ENCODE results near the gene KRTAP21-1. TPM values are rescaled to one million over a fixed set of nuclear protein-coding genes. Genes with fewer than 3 reads are reported as not detected.

KRTAP21-1 gene
- total RNA-seq, 1 donor from 2014 or later = not detected

GRCh38 chr21:30707409-30707808 lies 47.8 kb downstream of the KRTAP21-1 start:
- DNase-seq (ENCODE audit: low read depth) = no peak
- H3K36me3 ChIP-seq (ENCODE audit: control insufficient read depth, insufficient read depth, low read length) = no peaks in the 10 kb centered on the region
- H3K27me3 ChIP-seq (ENCODE audit: control insufficient read depth, insufficient read depth, low read length) = no peaks in the 10 kb centered on the region
- H3K4me3 ChIP-seq (ENCODE audit: low read depth, low read length) = no peak overlapping the region
- no peak for TF ChIP-seq CTCF (IDR thresholded peaks at IDR 0.05; ENCODE audit: insufficient read depth, low read length, poor library complexity, severe bottlenecking)

Other genes with a start within 250 kb of the KRTAP21-1 start
- not detected in 2 replicates for gene KRTAP19-6, start 213.6 kb downstream of the KRTAP21-1 start, total RNA-seq
- gene KRTAP19-7, start 194.1 kb downstream of the KRTAP21-1 start, total RNA-seq = not detected in 2 replicates
- gene KRTAP22-2, start 165.0 kb downstream of the KRTAP21-1 start, total RNA-seq = not detected in 2 replicates
- gene KRTAP6-3, start 163.0 kb downstream of the KRTAP21-1 start, total RNA-seq = not detected in 2 replicates
- not detected in 2 replicates for gene KRTAP6-2, start 156.5 kb downstream of the KRTAP21-1 start, total RNA-seq
- gene KRTAP22-1, start 154.3 kb downstream of the KRTAP21-1 start, total RNA-seq = not detected in 2 replicates
- not detected in 2 replicates for gene KRTAP6-1, start 141.5 kb downstream of the KRTAP21-1 start, total RNA-seq
- not detected in 2 replicates for gene KRTAP20-1, start 139.0 kb downstream of the KRTAP21-1 start, total RNA-seq
- gene KRTAP20-4, start 134.8 kb downstream of the KRTAP21-1 start, total RNA-seq = not detected in 2 replicates
- not detected in 2 replicates for gene KRTAP20-2, start 120.2 kb downstream of the KRTAP21-1 start, total RNA-seq
- not detected in 2 replicates for gene KRTAP20-3, start 112.6 kb downstream of the KRTAP21-1 start, total RNA-seq
- gene KRTAP21-3, start 36.7 kb downstream of the KRTAP21-1 start, total RNA-seq = not detected in 2 replicates
- not detected in 2 replicates for gene KRTAP21-2, start 8.2 kb downstream of the KRTAP21-1 start, total RNA-seq
- gene KRTAP8-1, start 57.8 kb upstream of the KRTAP21-1 start, total RNA-seq = not detected in 2 replicates
- not detected in 2 replicates for gene KRTAP7-1, start 74.3 kb upstream of the KRTAP21-1 start, total RNA-seq
- not detected in 2 replicates for gene KRTAP11-1, start 126.2 kb upstream of the KRTAP21-1 start, total RNA-seq